Tibial nerve (tissue), 4 donors: ENCODE measurements around the gene DRC1.

Experiments used
- EP300 ChIP-seq, 2 donors: sonication (generic); formaldehyde crosslinking; IDR thresholded peaks; one replicate each; pipeline ENCODE4 v1.6.1; 2017; ENCODE audit warnings: antibody characterized with exemption in 2 of 2, mild to moderate bottlenecking in 1 of 2
- POLR2A ChIP-seq, 2 donors: fragments of 450-650 bp; IDR thresholded peaks; one replicate each; pipeline ENCODE4 v1.6.1; 2017; ENCODE audit warnings: antibody characterized with exemption in 2 of 2, mild to moderate bottlenecking in 2 of 2, moderate library complexity in 2 of 2
- TF ChIP-seq, protein P1 (sequence below), 5 experiments: fragments of 200-600 bp in 3 of 5; fragments of 450-650 bp in 2 of 5; sonication (generic) in 3 of 5; IDR thresholded peaks; one replicate each; pipeline ENCODE4 v1.5.1; 2016 to 2019; ENCODE audit warnings: antibody characterized with exemption in 5 of 5, mild to moderate bottlenecking in 3 of 5, moderate library complexity in 2 of 5

DNA sequence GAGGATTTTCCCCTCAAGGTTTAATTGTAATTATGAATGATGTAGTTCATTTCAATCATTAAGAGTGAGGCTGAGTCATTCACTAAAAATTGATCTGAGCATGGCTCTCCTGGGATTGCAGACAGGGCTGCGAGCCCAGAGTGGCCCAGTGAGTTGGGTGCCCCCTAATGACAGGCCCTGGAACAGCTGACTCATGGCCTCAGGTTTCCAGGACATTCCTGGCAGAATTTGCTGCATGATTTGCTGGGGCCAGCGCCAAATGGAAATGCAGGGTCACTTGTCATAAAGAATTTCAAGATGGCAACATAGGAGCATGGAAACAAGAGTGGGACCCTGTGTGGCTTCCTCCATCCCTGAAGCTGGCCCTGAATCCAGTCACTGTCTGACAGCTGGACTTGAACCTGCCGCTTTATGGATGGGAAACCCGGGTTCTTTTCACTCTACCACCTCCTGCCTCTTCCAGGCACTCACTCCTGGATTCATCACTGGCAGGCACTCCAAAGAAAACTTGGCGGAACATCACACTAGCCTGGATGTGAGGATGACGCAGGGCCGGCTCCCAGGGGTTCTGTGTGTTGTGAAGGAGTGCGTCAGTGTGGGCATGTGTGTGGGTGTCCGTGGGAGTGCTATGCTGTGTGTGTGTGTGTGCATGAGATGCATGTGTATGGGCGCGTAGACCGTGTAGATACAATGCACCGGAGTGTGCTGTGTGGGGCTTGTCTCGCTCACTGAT, 61.0 kb downstream of the DRC1 start:
- TF ChIP-seq, protein P1, sequence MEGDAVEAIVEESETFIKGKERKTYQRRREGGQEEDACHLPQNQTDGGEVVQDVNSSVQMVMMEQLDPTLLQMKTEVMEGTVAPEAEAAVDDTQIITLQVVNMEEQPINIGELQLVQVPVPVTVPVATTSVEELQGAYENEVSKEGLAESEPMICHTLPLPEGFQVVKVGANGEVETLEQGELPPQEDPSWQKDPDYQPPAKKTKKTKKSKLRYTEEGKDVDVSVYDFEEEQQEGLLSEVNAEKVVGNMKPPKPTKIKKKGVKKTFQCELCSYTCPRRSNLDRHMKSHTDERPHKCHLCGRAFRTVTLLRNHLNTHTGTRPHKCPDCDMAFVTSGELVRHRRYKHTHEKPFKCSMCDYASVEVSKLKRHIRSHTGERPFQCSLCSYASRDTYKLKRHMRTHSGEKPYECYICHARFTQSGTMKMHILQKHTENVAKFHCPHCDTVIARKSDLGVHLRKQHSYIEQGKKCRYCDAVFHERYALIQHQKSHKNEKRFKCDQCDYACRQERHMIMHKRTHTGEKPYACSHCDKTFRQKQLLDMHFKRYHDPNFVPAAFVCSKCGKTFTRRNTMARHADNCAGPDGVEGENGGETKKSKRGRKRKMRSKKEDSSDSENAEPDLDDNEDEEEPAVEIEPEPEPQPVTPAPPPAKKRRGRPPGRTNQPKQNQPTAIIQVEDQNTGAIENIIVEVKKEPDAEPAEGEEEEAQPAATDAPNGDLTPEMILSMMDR (IDR thresholded peaks at IDR 0.05) = peak; percentile 22 to 47 (median 27)
- TF ChIP-seq POLR2A (IDR thresholded peaks at IDR 0.05) (no peak), EP300 (IDR thresholded peaks at IDR 0.05) (peak in 1 of 2 donors; percentile 29)
